PC-3 (cell line): ENCODE results near the gene NRXN2.

Experiments
- CTCF ChIP-seq: fragments of 300-600 bp; sonication (generic); conservative IDR thresholded peaks from 2 replicates; pipeline ENCODE4 v1.5.1; 2017; ENCODE audit warnings: antibody characterized with exemption, low read depth, mild to moderate bottlenecking, low read length
- EZH2 ChIP-seq: fragments of 300-600 bp; sonication (generic); IDR thresholded peaks from one replicate; pipeline ENCODE4 v1.6.1; 2017; ENCODE audit warnings: antibody characterized with exemption, mild to moderate bottlenecking, low read length; ENCODE audit not compliant: unreplicated experiment
- EZH2phosphoT487 ChIP-seq: fragments of 300-600 bp; sonication (generic); IDR thresholded peaks from 2 replicates; pipeline ENCODE4 v1.6.1; 2018; ENCODE audit warnings: mild to moderate bottlenecking, antibody characterized with exemption, low read length, borderline replicate concordance

- TF ChIP-seq CTCF (no peak), EZH2 (no peak), EZH2phosphoT487 (no peak)
Observed at GRCh38 chr11:64568041-64568571, 154.9 kb downstream of the NRXN2 start.
